Kidney (tissue), 14 donors: ENCODE measurements around the gene FBLN2. TPM values are rescaled to one million over a fixed set of nuclear protein-coding genes. Genes with fewer than 3 reads are reported as not detected.

Source experiments
- DNase-seq, 5 donors: peaks; one replicate each; pipeline ENCODE4 v3.0.0-alpha.2; 2013 to 2020
- FAIRE-seq: peaks from 2 replicates; lab custom pipeline; 2012; peaks lifted over from hg19 to GRCh38; lab: Jason Lieb, UNC
- H3K27ac ChIP-seq, 2 donors: one replicate each; pipeline ENCODE4 v1.7.0; 2013; ENCODE audit warnings: low read depth in 2 of 2, low read length in 2 of 2, inconsistent platforms in 1 of 2
- H3K27me3 ChIP-seq: one replicate; pipeline ENCODE4 v1.7.1; 2013; ENCODE audit warnings: low read length, inconsistent platforms; ENCODE audit not compliant: control insufficient read depth, insufficient read depth
- H3K36me3 ChIP-seq, 3 donors: one replicate each; pipeline versions ENCODE4 v1.7.0 to v1.7.1; 2013; ENCODE audit warnings: low read length in 3 of 3, control low read depth in 1 of 3, inconsistent platforms in 1 of 3; ENCODE audit not compliant: insufficient read depth in 3 of 3, control insufficient read depth in 2 of 3
- H3K4me1 ChIP-seq, 3 donors: one replicate each; pipeline versions ENCODE4 v1.7.0 to v1.7.1; 2013; ENCODE audit warnings: low read length in 3 of 3, inconsistent platforms in 1 of 3, low read depth in 1 of 3; ENCODE audit not compliant: control insufficient read depth in 2 of 3, insufficient read depth in 2 of 3
- H3K4me3 ChIP-seq, 3 donors: one replicate each; pipeline versions ENCODE4 v1.7.0 to v1.8.1; 2013; ENCODE audit warnings: low read length in 3 of 3, control low read depth in 1 of 3, inconsistent platforms in 1 of 3
- H3K9ac ChIP-seq, 3 donors: one replicate each; pipeline versions ENCODE4 v1.7.0 to v1.7.1; 2013; ENCODE audit warnings: low read length in 3 of 3, control low read depth in 1 of 3, inconsistent platforms in 1 of 3
- H3K9me3 ChIP-seq, 3 donors: one replicate each; pipeline versions ENCODE4 v1.7.0 to v1.7.1; 2013; ENCODE audit warnings: low read length in 3 of 3, control low read depth in 1 of 3, inconsistent platforms in 1 of 3; ENCODE audit not compliant: control insufficient read depth in 2 of 3, insufficient read depth in 1 of 3
- CTCF ChIP-seq: IDR thresholded peaks from 3 replicates; pipeline ENCODE4 v1.5.1; 2012; ENCODE audit warnings: mild to moderate bottlenecking, moderate library complexity, borderline replicate concordance; ENCODE audit not compliant: insufficient read depth; ENCODE audit errors: extremely low read depth
- intact Hi-C: fragments of 100-400 bp; cut with DNase I; formaldehyde crosslinking; loops from one replicate; pipeline ENCODE4 v1.11.1; 2022
- polyA plus RNA-seq: library from polyadenylated mRNA; stranded (reverse); fragments of 350-450 nt; fragmentation: Illumina TruSeq; extraction: RNeasy Lipid Tissue Mini Kit (QIAGEN cat#74804); gene quantifications from one replicate; pipeline ENCODE4 v1.2.3, GENCODE V29; 2014; ENCODE audit warnings: low read depth, low replicate concordance; ENCODE audit not compliant: insufficient read depth
- total RNA-seq: library from RNA; stranded (reverse); fragmentation: NEBNext Ultra II Directional; extraction: Animal tissue kit (Norgen Biotek cat#: 25700); gene quantifications from one replicate; pipeline ENCODE4 v1.2.1, GENCODE V29; 2021
- donor health status: control.
- donor health status: control.
- donor health status: control.
- donor health status: control.
- donor health status: control.
- donor health status: DM: yes; HTN: yes; CAD: no.
- donor health status: Normal renal cell carcinoma (clear cell type).

FBLN2 gene
- total and polyA plus RNA-seq, 2 donors from 2014 or later: 3.2 to 43.4 TPM

- Histone ChIP-seq H3K27ac (no peak overlapping the region), H3K4me1 (no peaks in the 10 kb centered on the region), H3K9me3 (no peaks in the 10 kb centered on the region), H3K4me3 (no peak overlapping the region), H3K27me3 (no peaks in the 10 kb centered on the region), H3K9ac (no peak overlapping the region), H3K36me3 (no peaks in the 10 kb centered on the region)
- peak in 1 of 5 donors; percentile 73 for DNase-seq
- no peak for TF ChIP-seq CTCF
- no peak for FAIRE-seq
- intact Hi-C loops: no loop called here
These were observed 2.0 kb downstream of the FBLN2 start for GRCh38 chr3:13550791-13551360.

GRCh38 chr3:13552857-13553652 lies 4.1 kb downstream of the FBLN2 start:
- intact Hi-C loops: no loop called here
- TF ChIP-seq CTCF: no peak
- no peak for FAIRE-seq
- H3K27ac ChIP-seq: no peak overlapping the region
- no peaks in the 10 kb centered on the region for H3K36me3 ChIP-seq
- no peak overlapping the region for H3K4me3 ChIP-seq
- no peaks in the 10 kb centered on the region for H3K27me3 ChIP-seq
- DNase-seq: peak in 1 of 5 donors; percentile 58
- H3K9ac ChIP-seq: no peak overlapping the region
- no peaks in the 10 kb centered on the region for H3K4me1 ChIP-seq
- H3K9me3 ChIP-seq: no peaks in the 10 kb centered on the region

- TF ChIP-seq CTCF: no peak
- Histone ChIP-seq H3K4me1 (no peaks in the 10 kb centered on the region), H3K4me3 (no peak overlapping the region), H3K9ac (no peak overlapping the region), H3K36me3 (no peaks in the 10 kb centered on the region), H3K9me3 (no peaks in the 10 kb centered on the region), H3K27me3 (no peaks in the 10 kb centered on the region), H3K27ac (no peak overlapping the region)
- FAIRE-seq (no peak), DNase-seq (no peak)
- intact Hi-C loops: no loop called here
These were observed 4.8 kb downstream of the FBLN2 start for GRCh38 chr3:13553686-13554085.
